ENCODE data around the gene ITGB7.

Gene ITGB7

GRCh38 chr12:53235742-53236442 lies 28.8 kb upstream of the ITGB7 start:
- peak overlapping the region; percentile 45 for H3K4me3 Mint-ChIP-seq
- peaks cover 37% of the 10 kb centered on the region for H3K4me1 Mint-ChIP-seq
- H3K9me3 Mint-ChIP-seq: no peaks in the 10 kb centered on the region
- DNase-seq (ENCODE audit: low spot score in 2 of 2) (no peak), ATAC-seq (ENCODE audit: low read depth) (no peak)
- H3K36me3 Mint-ChIP-seq: no peaks in the 10 kb centered on the region
- H3K27ac Mint-ChIP-seq: peak overlapping the region; percentile 77
- H3K27me3 Mint-ChIP-seq: no peaks in the 10 kb centered on the region

GRCh38 chr12:53235164-53235563 lies 28.1 kb upstream of the ITGB7 start:
- no peak for ATAC-seq (ENCODE audit: low read depth)
- Mint-ChIP-seq H3K27me3 (no peaks in the 10 kb centered on the region), H3K27ac (no peak overlapping the region), H3K36me3 (no peaks in the 10 kb centered on the region), H3K9me3 (no peaks in the 10 kb centered on the region), H3K4me1 (peaks cover 32% of the 10 kb centered on the region), H3K4me3 (peak overlapping the region; percentile 5)
- DNase-seq (ENCODE audit: low spot score in 2 of 2): no peak

GRCh38 chr12:53234271-53234914 lies 27.3 kb upstream of the ITGB7 start:
- ATAC-seq (ENCODE audit: low read depth): no peak
- Mint-ChIP-seq H3K4me3 (no peak overlapping the region), H3K9me3 (no peaks in the 10 kb centered on the region), H3K4me1 (peaks cover 31% of the 10 kb centered on the region), H3K27me3 (no peaks in the 10 kb centered on the region), H3K36me3 (no peaks in the 10 kb centered on the region), H3K27ac (no peak overlapping the region)
- DNase-seq (ENCODE audit: low spot score in 2 of 2): no peak

GRCh38 chr12:53233671-53234121 lies 26.6 kb upstream of the ITGB7 start:
- no peak for DNase-seq (ENCODE audit: low spot score in 2 of 2)
- H3K4me3 Mint-ChIP-seq: no peak overlapping the region
- no peaks in the 10 kb centered on the region for H3K27me3 Mint-ChIP-seq
- no peak for ATAC-seq (ENCODE audit: low read depth)
- H3K36me3 Mint-ChIP-seq: no peaks in the 10 kb centered on the region
- H3K27ac Mint-ChIP-seq: no peak overlapping the region
- H3K9me3 Mint-ChIP-seq: no peaks in the 10 kb centered on the region
- peaks cover 31% of the 10 kb centered on the region for H3K4me1 Mint-ChIP-seq

GRCh38 chr12:53232646-53233461 lies 25.8 kb upstream of the ITGB7 start:
- Mint-ChIP-seq H3K9me3 (no peaks in the 10 kb centered on the region), H3K4me3 (peak overlapping the region; percentile 95), H3K36me3 (no peaks in the 10 kb centered on the region), H3K27ac (peak overlapping the region; percentile 78), H3K4me1 (peaks cover 31% of the 10 kb centered on the region), H3K27me3 (no peaks in the 10 kb centered on the region)
- DNase-seq (ENCODE audit: low spot score in 2 of 2) (no peak), ATAC-seq (ENCODE audit: low read depth) (peak; percentile 23)

DNA sequence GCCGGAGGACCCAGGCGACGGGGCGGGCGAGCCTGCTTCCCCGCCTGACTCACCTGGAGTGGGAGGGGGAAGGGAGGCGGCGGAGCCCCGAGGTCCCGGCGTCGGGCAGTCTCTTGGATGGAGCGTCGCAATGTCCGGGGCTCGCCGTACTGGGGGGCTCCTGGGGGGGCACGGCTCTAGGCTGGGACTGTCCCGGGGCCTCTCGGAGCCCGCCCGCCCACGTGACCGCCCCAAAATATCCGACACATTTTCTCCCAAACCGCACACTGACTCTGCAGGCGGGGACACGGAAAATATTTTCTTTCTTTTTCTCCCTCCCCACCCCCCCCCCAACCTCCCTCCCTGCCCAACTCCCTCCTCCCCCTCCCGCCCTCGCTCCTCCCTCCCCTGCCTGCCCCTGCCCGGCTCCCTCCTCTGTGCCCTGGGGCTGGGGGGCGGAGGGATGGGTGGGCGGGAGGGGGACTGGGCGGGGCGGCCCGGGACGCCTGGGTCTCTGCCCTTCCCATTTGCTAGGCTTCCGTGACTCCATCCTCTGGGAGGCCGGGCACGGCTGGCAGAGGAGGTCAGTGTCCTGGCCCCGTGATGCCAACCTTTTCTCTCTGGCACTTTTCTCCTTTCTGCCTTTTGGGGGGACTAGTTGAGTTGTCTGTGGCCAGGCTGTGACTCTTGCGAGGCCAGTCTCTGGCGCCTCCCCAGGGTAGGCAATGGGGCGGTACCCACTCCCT lies 25.0 kb upstream of the ITGB7 start, which contains the start of gene RARG:
TSS of gene RARG (minus strand) at position 289 of the 725 bp plus-strand sequence. CDS start 4,664 bp downstream, outside the sequence.
- Mint-ChIP-seq H3K4me3 (peak within 1 kb of the TSS; percentile 95), H3K9me3 (no peaks in the 10 kb centered on the region), H3K27me3 (no peaks in the 10 kb centered on the region), H3K4me1 (peaks cover 28% of the 10 kb centered on the region), H3K36me3 (no peaks in the 10 kb centered on the region), H3K27ac (peak within 1 kb of the TSS; percentile 78)
- ATAC-seq (ENCODE audit: low read depth) (peak; percentile 67), DNase-seq (ENCODE audit: low spot score in 2 of 2) (peak in 1 of 2 donors; percentile 39)

- Mint-ChIP-seq H3K36me3 (no peaks in the 10 kb centered on the region), H3K9me3 (no peaks in the 10 kb centered on the region), H3K4me1 (peaks cover 25% of the 10 kb centered on the region), H3K27me3 (no peaks in the 10 kb centered on the region), H3K27ac (no peak overlapping the region), H3K4me3 (peak overlapping the region; percentile 95)
- DNase-seq (ENCODE audit: low spot score in 2 of 2) (no peak), ATAC-seq (ENCODE audit: low read depth) (no peak)
Measured at GRCh38 chr12:53231671-53231920, 24.5 kb upstream of the ITGB7 start.

- ATAC-seq (ENCODE audit: low read depth) (no peak), DNase-seq (ENCODE audit: low spot score in 2 of 2) (no peak)
- no peak overlapping the region for H3K4me3 Mint-ChIP-seq
- H3K36me3 Mint-ChIP-seq: no peaks in the 10 kb centered on the region
- H3K27ac Mint-ChIP-seq: no peak overlapping the region
- peaks cover 13% of the 10 kb centered on the region for H3K4me1 Mint-ChIP-seq
- H3K27me3 Mint-ChIP-seq: no peaks in the 10 kb centered on the region
- H3K9me3 Mint-ChIP-seq: no peaks in the 10 kb centered on the region
Measured at GRCh38 chr12:53230108-53230845, 23.2 kb upstream of the ITGB7 start.

- H3K9me3 Mint-ChIP-seq: no peaks in the 10 kb centered on the region
- ATAC-seq (ENCODE audit: low read depth): no peak
- DNase-seq (ENCODE audit: low spot score in 2 of 2): no peak
- peaks cover 13% of the 10 kb centered on the region for H3K4me1 Mint-ChIP-seq
- H3K27me3 Mint-ChIP-seq: no peaks in the 10 kb centered on the region
- no peaks in the 10 kb centered on the region for H3K36me3 Mint-ChIP-seq
- no peak overlapping the region for H3K27ac Mint-ChIP-seq
- no peak overlapping the region for H3K4me3 Mint-ChIP-seq
Measured at GRCh38 chr12:53229454-53229853, 22.4 kb upstream of the ITGB7 start.

- Mint-ChIP-seq H3K9me3 (no peaks in the 10 kb centered on the region), H3K27ac (no peak overlapping the region), H3K36me3 (no peaks in the 10 kb centered on the region), H3K4me1 (peaks cover 9% of the 10 kb centered on the region), H3K27me3 (no peaks in the 10 kb centered on the region), H3K4me3 (no peak overlapping the region)
- no peak for DNase-seq (ENCODE audit: low spot score in 2 of 2)
- no peak for ATAC-seq (ENCODE audit: low read depth)
Measured at GRCh38 chr12:53227836-53228235, 20.8 kb upstream of the ITGB7 start.

DNA sequence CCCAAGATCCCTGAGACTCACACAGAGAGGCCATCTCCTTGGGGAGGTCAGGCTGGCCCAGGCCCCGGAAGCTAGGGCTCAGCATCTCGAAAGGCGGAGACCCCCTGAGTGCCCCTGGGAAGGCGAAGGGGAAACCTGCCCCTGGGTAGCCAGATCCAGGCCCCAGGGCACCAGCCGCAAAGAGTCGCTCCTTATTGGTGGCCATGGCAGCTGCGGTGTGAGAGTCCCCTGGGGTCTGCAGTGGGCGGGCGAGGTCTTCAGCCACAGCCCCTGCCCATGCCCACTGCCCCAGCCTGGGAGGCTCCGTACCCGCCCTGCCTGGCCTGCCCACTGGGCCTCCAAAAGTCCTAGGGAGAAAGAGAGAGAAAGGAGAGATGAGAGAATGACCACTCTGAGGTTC lies 20.3 kb upstream of the ITGB7 start:
- Mint-ChIP-seq H3K27me3 (no peaks in the 10 kb centered on the region), H3K9me3 (no peaks in the 10 kb centered on the region), H3K4me1 (peaks cover 4% of the 10 kb centered on the region), H3K4me3 (no peak overlapping the region), H3K36me3 (no peaks in the 10 kb centered on the region), H3K27ac (no peak overlapping the region)
- no peak for ATAC-seq (ENCODE audit: low read depth)
- DNase-seq (ENCODE audit: low spot score in 2 of 2): no peak

DNA sequence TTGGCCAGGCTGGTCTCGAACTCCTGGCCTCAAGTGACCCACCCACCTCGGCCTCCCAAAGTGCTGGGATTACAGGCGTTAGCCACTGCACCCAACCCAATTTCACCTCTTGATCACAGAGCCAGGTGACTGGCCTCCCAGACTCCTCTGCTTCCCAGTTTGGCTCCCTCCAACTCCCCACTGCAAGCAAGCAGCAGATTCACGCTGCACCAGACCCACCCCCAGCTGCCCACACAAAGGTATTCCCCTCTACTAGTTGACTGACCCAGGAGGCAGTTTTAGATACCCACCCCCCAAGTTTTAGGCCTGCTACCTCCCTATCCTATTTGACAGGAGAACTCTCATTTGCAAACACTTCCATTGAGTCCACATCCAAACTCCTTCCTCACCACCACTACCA lies 19.8 kb upstream of the ITGB7 start:
- Mint-ChIP-seq H3K27ac (no peak overlapping the region), H3K4me1 (peaks cover 7% of the 10 kb centered on the region), H3K27me3 (no peaks in the 10 kb centered on the region), H3K36me3 (no peaks in the 10 kb centered on the region), H3K9me3 (no peaks in the 10 kb centered on the region), H3K4me3 (no peak overlapping the region)
- no peak for DNase-seq (ENCODE audit: low spot score in 2 of 2)
- no peak for ATAC-seq (ENCODE audit: low read depth)

- Mint-ChIP-seq H3K36me3 (no peaks in the 10 kb centered on the region), H3K4me3 (no peak overlapping the region), H3K9me3 (no peaks in the 10 kb centered on the region), H3K27me3 (no peaks in the 10 kb centered on the region), H3K27ac (no peak overlapping the region), H3K4me1 (peaks cover 11% of the 10 kb centered on the region)
- DNase-seq (ENCODE audit: low spot score in 2 of 2): no peak
- ATAC-seq (ENCODE audit: low read depth): no peak
Measured at GRCh38 chr12:53225635-53226424, 18.8 kb upstream of the ITGB7 start.
